GM19463 (cell line): ENCODE data around the gene MECP2.
A peak's percentile ranks its signal among the peaks of the same experiment; 100 is the strongest.

Experiments
- ATAC-seq: cut with Tn5 transposase; IDR thresholded peaks from one replicate; pipeline ENCODE4 v1.9.1; 2021; ENCODE audit warnings: mild to moderate bottlenecking, moderate library complexity; ENCODE audit not compliant: unreplicated experiment

Gene MECP2

DNA sequence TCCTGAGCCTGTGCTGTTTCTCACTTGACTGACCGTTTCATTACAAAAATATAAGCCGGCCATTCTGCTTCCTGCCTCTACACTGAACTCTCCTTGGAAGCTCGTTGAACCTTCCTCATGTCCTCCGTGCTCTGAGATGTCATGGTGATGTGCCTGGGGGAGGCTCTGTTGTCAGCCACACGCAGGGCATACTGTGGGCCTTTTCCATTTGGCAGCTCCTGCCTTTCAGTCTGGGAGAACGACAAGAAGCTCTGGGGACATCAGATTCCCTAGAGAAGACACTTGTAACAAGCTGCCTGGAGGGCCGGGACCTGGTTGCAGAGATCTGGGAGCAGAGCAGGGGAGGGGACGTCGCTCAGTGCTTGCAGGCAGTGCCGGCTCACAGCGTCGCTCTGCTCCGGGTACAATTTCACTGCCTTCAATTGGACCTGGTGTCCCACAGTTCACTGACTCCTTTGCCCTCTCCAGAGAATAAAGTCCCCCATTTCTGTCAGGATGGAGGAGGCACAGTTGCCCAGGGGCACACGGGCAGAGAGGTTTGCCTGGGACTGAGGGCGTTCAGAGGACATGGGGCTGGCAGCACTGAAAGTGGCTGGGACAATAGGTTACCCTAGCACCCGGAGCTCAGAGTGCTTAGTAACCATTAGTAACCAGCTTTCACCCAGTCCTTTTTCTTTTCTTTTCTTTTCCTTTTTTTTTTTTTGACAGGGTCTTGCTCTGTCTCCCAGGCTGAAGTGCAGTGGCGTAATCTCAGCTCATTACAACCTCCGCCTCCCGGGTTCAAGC, 19.1 kb upstream of the MECP2 start:
- no peak for ATAC-seq

DNA sequence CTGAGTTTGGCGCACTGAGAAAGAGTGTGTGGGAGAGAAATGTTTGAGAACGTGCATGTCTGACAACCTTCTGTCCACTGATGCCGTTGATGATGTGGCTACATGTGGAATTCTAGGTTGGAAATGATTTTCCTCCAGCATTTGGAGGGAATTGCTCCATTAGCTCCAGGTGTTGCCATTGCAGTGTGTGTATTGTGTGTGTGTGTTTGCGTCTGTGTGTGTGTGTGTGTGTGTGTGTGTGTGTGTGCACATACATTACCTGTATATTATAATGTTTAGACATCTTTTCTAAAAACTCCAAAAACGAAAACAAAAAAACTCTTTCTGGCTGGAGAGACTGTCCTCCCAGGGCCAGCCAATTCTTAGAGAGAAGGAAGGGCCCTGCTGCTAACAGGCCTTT, 18.2 kb upstream of the MECP2 start:
- no peak for ATAC-seq

DNA sequence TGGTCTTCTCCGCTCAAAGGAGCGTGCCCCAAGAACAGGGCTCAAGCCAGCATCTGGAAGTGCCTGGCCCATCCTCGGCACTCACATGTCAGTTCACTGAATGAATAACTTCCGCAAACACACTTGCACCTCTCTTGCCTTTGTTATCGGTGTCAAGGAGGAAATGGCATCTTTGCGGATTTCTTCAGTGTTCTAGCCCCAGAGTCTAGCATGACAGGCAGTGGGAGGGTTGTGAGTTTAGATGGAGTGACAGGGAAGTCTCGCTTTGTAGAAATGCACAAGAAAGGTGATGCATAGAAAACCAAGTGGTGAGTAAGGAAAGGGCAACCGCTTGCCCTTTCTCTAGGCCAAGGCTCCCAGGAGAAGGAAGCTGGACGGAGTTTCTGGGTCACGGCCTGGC, 17.6 kb upstream of the MECP2 start:
- no peak for ATAC-seq

DNA sequence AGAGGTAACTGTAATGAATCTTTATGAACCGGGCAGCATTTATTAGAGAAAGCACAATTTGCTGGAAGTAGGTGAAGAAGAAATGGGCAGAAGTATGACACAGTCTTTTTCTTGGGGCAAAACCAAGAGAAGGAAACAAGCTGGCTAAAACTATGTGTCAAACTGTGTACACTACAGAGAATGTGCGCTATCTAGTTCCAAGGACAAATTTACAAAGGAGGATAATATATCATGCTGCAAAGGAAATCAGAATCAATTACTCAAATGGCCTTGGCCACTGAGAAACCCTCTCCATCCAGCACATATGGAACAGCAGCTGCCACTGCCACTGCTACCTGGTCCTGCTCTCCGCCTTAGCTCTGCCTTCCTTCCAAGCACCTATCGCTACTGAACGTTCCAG, 17.1 kb upstream of the MECP2 start:
- no peak for ATAC-seq

DNA sequence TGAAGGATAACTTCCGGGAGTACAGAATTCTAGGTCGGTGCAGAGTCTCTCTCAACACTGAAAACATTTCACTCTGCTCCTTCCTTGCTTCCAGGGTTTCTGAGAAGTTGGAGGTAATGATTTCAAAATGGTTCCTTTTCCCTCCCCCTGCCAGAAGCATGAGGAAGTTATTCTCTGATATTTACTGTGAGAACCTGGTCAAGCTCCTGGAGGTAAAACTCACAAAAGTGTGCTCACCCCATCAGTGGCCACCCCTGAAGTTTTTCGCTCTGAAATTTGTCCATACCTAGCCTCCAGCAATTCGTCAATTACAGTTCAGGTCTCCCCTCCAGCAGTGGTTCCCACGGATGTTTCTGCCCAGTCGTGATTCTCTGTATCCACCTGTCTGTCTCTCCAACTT, 16.2 kb upstream of the MECP2 start:
- no peak for ATAC-seq

DNA sequence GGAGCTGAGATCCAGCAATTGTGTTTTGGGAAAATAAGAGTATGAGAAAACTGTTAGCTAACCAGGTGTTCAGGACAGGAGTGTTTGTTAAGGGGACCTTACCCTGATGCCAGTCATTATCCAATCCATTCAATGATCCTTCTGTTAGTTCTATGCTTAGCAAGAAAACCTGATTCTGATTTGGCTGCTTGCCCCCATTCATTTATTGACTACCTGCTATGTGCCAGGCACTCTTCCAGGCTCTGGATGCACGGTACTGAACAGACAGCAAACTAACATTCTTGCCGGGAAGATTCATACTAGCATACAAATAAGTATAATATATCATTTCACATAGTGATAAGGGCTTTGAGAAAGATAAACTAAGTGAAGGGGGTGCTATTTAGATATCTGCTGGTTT, 1.0 kb upstream of the MECP2 start:
- no peak for ATAC-seq

DNA sequence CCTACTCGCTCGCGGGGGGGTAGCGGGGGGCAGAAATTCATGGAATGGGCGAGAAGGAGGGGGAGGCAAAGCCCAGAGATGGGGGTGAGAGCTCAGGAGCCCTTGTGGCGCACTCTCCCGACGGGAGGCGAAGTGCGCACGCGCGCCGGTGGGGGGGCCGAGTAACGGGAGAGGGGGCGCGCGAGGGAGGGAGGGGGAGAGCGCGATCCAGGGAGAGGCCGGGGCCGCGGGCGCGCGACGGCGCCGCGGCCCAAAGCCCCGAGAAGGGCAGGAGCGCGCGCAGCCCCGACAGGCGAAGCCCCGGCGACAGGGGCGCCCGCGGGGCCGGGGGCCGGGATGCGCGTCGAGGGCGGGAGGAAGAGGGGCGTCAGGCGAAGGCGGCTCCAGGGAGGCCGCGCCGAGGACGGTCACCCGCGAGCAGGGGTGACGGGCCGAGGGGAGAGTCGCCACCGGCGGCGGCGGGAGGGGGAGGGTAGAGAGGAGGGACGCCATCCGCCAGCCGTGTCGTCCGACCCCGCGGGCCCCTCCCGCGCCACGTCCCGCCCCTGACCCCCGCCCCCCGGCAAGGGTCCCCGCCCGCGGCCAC, 421 bp downstream of the MECP2 start:
- peak; percentile 26 for ATAC-seq

DNA sequence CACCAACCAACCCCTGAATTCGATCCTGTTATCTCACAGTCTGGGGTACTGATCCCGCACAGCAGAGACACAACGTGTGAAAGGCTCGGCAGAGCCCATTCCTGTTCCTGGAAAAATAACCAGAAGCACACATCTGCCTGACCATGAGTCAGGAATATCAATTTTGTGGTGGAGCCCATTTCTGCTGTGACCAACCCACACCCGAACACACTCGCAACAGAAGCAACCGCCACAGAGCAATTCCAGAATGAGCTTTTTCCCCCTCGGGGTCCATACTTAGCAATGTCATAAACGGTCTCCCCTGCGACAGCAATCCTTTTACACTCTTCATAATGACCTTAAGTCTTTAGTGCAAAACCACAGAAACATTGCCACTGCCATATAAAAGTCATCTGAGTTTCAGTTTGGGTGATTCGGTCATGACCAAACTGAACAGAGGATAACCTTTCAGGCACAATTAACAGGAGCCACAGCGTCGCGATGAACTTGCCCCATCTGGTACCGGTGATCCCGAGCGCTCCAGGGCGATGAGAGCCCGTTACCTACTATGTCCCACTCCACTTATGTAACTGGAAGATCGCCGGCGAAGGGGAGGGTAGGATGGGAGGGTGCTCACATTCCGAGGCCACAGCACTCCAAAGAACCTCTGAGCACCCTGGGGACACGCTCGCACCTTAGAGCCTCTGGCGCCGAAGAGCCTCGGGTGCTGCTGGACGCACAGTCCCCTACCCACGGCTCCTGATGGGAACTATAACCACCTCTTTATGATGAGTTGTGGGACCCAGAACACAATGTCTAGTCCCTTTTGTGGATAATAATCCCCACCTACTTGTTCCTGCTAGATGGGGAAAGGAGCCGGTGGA, 1.1 kb downstream of the MECP2 start:
- no peak for ATAC-seq

DNA sequence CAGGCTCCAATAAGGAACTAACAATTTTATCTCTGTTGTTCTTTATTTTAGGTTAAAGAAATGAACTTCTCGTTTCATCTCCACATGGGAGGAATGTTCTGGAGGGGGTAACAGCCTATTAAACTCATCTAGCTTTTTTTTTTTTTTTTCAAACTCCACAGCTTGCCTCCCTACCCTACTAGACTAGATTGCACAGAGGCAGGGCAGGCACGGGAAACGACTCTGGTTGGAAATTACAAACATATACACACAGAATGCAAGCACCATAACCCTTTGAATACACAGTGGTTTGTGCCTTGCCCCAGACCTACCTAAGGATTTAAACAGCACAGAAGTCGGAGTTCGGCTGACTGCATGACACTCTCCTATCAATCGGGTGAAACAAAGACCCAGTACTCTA, 2.7 kb downstream of the MECP2 start:
- ATAC-seq = no peak

DNA sequence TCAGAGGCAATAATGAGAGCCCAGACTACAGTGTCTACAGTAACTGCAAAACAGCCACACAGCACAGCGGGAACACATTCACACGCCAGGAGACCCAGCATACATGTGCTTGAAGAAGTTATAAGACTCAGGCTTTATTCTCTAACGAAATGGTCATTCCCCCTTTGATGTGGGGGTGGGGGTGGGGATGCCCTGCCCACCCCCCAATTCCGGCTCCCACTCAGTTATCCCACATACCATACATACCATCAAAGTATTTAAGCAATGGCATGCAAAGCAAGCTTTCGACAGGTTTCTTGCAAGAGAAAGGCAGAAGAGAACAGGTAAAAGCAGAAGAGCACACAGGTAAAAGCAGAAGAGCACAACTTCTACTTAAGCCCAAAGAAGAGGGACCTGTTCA, 3.6 kb downstream of the MECP2 start:
- no peak for ATAC-seq

DNA sequence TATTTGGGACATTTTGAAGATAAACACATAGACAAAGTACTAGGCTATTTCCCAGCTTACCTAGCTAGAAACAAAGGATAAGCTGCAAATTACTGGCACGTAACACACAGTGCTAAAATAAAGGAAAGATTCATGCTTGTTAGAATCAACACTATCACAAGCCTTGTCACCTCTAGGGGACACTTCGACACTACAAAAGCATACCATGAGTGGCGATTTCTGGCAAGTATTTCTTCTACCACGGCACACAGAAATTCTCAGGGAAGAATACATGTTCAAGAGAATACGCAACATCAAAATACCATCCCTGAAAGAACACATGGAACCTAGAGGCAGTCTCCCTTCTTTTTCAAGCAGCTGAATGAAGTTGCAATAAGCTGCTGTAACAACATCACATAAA, 5.1 kb downstream of the MECP2 start:
- no peak for ATAC-seq

DNA sequence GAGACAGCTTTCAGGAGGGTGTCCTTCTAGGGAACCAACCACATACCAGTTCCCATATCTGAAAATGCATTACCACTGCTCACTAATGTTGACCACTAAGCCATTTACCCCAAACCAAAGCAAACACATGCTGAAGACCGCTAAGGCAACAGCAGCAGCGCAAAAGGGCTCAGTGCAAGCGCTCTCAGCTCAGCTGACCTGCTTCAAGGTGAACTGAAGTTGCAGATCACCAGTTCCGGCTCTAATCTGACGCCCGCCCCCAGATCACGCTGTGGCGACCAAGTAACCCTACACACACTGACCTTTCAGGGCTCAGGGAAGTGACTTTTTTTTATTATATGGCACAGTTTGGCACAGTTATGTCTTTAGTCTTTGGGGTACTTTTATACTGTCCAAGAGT, 5.8 kb downstream of the MECP2 start:
- no peak for ATAC-seq

DNA sequence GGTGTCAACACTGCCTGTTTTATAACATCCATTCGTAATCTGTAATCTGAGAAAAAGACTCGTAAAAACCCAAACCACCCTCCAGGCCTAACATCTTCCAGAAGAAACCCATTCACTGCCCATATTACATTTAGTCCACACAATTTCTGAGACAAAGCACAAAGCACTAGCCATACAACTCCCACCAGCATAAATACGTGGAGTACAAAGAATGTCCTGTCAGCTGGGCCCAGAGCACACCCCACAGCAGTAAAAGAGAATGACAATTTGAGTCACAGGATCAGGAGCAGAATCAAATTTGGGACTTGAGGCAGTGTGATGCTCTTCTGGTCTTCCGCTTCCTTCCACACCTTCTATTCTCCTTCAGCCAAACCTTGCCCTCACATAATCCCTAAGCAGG, 6.8 kb downstream of the MECP2 start:
- no peak for ATAC-seq

DNA sequence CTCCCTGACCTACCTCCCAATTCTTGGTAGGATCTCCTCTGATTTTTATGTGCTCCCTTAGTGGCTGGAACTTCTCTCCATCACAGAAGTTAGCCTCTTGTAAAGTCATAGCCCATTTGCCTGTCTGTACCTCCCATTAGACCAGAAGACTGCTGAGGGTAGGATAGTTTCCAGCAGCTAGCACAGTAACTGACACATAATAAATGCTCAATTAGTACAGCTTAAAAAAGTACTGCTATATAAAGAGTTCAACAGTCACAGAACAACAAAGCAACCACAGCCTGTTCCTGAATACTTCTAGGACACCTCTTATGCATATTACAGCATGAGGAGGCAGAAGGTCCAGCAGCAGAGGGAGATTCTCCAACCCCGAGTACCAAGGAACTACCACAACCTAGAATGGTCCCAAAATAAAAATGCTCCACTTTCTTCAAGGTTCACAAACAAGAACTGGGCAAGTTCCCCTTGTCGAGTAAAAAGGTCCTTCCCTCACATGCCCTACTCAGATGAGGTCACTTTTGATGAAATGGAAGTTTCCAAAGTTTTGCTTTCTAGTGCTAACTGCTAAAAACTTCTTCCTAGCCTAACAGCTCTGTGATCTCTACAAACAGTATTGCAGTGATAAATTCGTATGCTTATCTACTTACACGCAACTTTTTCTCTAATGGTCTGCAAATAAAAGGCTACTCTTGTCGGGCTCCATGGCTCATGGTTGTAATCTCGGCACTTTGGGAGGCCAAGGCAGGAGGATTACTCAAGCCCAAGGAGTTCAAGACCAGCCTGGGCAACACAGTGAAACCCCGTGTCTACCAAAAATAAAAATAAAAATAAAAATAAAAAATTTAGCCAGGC, 12.8 kb downstream of the MECP2 start:
- no peak for ATAC-seq

DNA sequence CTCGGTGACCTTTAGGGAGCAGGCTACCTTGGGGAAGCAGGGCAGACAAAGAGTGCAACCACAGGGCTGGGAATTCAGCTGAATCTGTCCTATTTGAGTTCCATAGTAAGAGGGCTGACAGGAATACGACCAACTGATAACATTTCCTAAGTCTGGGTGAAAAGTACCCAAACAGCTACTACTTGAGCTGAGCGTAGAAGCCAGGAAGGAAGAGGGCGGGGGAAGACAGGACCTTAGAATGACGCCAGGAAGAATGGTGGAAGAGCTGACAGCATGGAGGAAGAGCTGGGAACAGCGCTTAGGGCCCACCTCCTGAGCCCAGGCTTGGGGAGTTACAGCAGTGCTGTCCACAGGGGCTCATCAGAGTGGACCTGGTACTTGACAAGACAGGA, 14.4 kb downstream of the MECP2 start:
- ATAC-seq = no peak

DNA sequence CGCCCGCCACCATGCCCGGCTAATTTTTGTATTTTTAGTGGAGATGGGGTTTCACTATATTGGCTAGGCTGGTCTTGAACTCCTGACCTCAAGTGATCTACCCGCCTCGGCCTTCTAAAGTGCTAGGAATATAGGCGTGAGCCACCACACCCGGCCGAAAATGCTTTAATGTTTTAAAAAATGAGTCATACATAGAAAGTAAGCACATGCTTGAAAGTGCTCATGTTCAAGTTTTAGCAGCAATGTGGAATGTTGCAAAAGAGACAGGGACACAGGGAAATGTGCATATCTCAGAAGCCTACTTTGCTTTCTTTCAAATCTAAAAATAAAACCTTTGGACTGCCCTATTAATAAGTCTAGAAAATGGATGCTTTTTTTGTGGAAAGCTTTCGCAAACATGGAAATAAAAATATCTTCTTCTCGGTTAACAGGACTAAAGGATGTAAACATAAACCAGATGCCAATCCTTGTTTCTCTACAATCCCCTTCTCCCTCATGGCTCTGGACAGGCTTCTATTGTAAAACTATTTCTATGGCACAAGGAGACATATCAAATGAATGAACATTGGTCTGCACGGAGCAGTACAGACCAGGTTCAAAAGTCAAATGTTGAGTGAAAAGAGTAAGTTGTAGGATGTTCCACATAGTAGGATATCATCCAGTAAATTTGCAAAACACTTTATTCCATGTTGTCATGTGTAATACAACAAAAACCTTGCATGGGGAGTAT, 15.0 kb downstream of the MECP2 start:
- no peak for ATAC-seq

DNA sequence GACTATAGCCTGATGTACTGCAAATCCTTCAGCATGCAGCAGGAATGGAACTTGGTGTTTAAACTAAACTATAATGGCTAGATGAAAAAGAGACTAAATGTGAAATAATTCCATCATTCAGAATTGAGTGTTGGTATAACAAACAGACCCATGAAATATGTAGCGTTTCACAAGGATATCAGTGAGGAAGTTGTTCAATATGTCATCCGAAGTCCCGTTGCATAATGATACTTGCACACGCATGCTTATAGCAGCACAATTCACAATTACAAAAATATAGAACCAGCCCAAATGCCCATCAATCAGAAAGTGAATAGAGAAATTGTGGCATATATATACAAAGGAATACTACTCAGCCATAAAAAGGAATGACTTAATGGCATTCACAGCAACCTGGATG, 20.4 kb downstream of the MECP2 start:
- no peak for ATAC-seq

DNA sequence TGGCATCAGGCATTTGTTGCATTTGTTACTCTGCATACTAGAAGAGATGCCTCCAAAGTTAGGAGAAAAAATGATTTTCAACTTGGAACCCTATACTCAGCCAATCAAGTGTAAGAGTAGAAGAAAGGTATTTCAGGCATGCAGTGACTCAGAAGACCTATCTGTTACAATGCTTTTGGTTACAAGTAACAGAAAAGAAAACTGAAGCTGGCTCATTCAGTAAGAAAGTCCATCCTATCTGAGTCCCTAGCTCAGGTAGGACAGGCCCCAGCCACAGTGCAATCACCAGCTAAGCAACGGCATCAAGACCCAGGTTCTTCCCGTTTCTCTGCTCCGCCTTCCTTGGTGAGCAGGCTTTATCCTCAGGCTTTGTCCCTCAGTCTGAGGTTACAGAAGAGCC, 23.3 kb downstream of the MECP2 start:
- ATAC-seq = no peak

DNA sequence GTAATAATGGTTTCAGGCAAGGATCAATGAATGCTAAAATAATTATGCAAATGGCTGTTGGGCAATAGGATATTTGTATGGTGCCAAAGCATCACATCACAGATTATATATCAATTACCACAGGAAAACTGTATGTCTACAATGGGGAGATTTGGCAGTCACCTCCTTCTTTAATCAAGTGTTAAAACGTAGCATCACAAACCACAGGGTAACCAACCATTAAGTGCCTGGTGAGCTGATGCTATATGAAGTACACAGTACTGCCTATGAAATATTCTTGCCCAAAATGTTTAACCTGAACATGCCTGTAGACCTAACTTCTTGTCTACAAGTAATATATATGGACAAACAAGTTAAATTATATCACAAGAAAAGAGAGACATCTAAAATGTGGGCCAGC, 25.3 kb downstream of the MECP2 start:
- no peak for ATAC-seq

DNA sequence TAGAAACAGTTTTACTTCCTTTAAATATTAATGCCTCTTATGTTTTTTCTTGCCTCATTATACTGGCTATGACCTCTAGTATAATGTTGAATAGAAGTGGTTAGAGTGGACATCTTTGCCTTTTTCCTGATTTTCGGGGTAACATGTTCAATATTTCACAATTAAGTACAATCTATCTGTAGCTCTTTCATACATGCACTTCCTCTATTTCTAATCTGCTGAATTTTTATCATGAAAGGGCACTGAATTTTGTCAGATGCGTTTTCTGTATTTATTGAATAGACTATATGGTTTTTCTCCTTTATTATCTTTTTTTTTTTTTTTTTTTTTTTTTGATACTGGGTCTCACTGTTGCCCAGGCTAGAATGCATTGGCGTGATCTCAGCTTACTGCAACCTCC, 29.0 kb downstream of the MECP2 start:
- ATAC-seq = no peak
